Stimulated activated CD8-positive, alpha-beta memory T cell treated with anti-CD3 and anti-CD28 coated beads, Interleukin-2, amount 100 ng/mL, for 1 hour (primary cell): Measurements from ENCODE around the gene KCND3.

ENCODE experiments used
- DNase-seq, 2 donors: peaks; one replicate each; pipeline ENCODE4 v3.0.0-alpha.2; 2020; ENCODE audit warnings: low read depth in 2 of 2

KCND3 gene

GRCh38 chr1:111729271-111729921 lies 260.1 kb downstream of the KCND3 start:
- no peak for DNase-seq

- no peak for DNase-seq
Observed at GRCh38 chr1:111727056-111727455, 262.4 kb downstream of the KCND3 start.

- DNase-seq = no peak
Observed at GRCh38 chr1:111725192-111725591, 264.3 kb downstream of the KCND3 start.

GRCh38 chr1:111723871-111724270 lies 265.6 kb downstream of the KCND3 start:
- no peak for DNase-seq

GRCh38 chr1:111723091-111723806 lies 266.2 kb downstream of the KCND3 start:
- DNase-seq = no peak

GRCh38 chr1:111720977-111721786 lies 268.3 kb downstream of the KCND3 start:
- DNase-seq = no peak
